Smooth muscle cell (in vitro differentiated cells): Measurements from ENCODE around the gene ACACA. TPM values are rescaled to one million over a fixed set of nuclear protein-coding genes. Genes with fewer than 3 reads are reported as not detected.
A peak's percentile ranks its signal among the peaks of the same experiment; 100 is the strongest.

Source experiments
- DNase-seq: peaks from one replicate; lab custom pipeline; 2025; ENCODE audit not compliant: unreplicated experiment; lab: John Stamatoyannopoulos, UW
- H2AFZ ChIP-seq: fragments of 200-600 bp; sonication (generic); 2 replicates; pipeline ENCODE4 v1.6.0; 2016; ENCODE audit warnings: antibody characterized with exemption, low read depth, mild to moderate bottlenecking
- H3F3A ChIP-seq: fragments of 200-600 bp; sonication (generic); 2 replicates; pipeline ENCODE4 v1.6.0; 2017; ENCODE audit warnings: antibody characterized with exemption, low read depth
- H3K27ac ChIP-seq: fragments of 200-600 bp; sonication (generic); 2 replicates; pipeline ENCODE4 v1.5.1; 2016; ENCODE audit warnings: low read depth, mild to moderate bottlenecking
- H3K27me3 ChIP-seq: fragments of 200-600 bp; sonication (generic); 2 replicates; pipeline ENCODE4 v1.6.1; 2016; ENCODE audit warnings: low read depth, mild to moderate bottlenecking
- H3K36me3 ChIP-seq: fragments of 200-600 bp; sonication (generic); 2 replicates; pipeline ENCODE4 v1.5.1; 2016; ENCODE audit warnings: low read depth
- H3K4me1 ChIP-seq: fragments of 200-600 bp; sonication (generic); 2 replicates; pipeline ENCODE4 v1.5.1; 2016; ENCODE audit warnings: low read depth
- H3K4me2 ChIP-seq: fragments of 200-600 bp; sonication (generic); 2 replicates; pipeline ENCODE4 v1.6.0; 2016; ENCODE audit warnings: mild to moderate bottlenecking
- H3K4me3 ChIP-seq: fragments of 200-600 bp; sonication (generic); 2 replicates; pipeline ENCODE4 v1.5.1; 2016; ENCODE audit warnings: mild to moderate bottlenecking
- H3K79me2 ChIP-seq: fragments of 200-600 bp; sonication (generic); 2 replicates; pipeline ENCODE4 v1.6.0; 2016; ENCODE audit warnings: low read depth, mild to moderate bottlenecking
- H3K9ac ChIP-seq: fragments of 200-600 bp; sonication (generic); 2 replicates; pipeline ENCODE4 v1.6.0; 2016; ENCODE audit warnings: low read depth
- H3K9me3 ChIP-seq: fragments of 200-600 bp; sonication (generic); replicated peaks from 2 replicates; pipeline ENCODE4 v1.5.1; 2016; ENCODE audit warnings: low read depth
- H4K20me1 ChIP-seq: fragments of 200-600 bp; sonication (generic); 2 replicates; pipeline ENCODE4 v1.6.0; 2016; ENCODE audit warnings: low read depth
- WGBS: methylation state at CpG from one replicate; pipeline ENCODE4 v1.1.7; 2016; ENCODE audit warnings: low lambda C conversion rate; 5-methylcytosine and 5-hydroxymethylcytosine counted together
- polyA plus RNA-seq: library from polyadenylated mRNA; unstranded; fragments of >200 nt; fragmentation: Nextera tagmentation; extraction: Ambion mirVana; gene quantifications from 2 replicates; pipeline ENCODE4 v1.2.1, GENCODE V29; 2016
- total RNA-seq: library from RNA; depleted of rRNA; stranded (reverse); fragments of >200 nt; gene quantifications from 2 replicates; pipeline ENCODE4 v1.2.3, GENCODE V29; 2014
- TF ChIP-seq, protein P1 (sequence below): fragments of 200-600 bp; sonication (generic); IDR thresholded peaks from 2 replicates; pipeline ENCODE4 v1.5.1; 2017; ENCODE audit warnings: borderline replicate concordance, mild to moderate bottlenecking, antibody characterized with exemption; ENCODE audit not compliant: insufficient read depth, poor library complexity, severe bottlenecking

The ACACA gene
- total and polyA plus RNA-seq, 2 experiments from 2014 or later = 16.4 to 33.9 TPM

DNA sequence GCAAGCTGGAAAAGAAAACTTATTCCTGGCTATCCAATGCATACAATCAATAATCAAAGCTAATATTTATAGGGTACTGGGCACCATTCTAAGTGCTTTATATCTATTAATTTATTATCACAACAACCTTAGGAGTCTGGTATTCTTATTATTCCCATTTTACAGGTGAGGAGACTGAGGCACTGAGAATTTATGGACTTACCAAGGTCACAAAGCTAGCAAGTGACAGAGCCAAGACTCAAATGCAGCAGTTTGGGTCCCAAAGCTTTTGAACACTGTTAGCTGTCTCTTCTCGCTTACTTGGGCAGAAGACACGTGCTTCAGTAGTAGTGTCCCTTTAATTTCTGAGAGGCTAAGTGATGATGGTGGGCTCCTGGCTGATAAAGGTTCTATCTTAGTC lies 305.3 kb downstream of the ACACA start:
- Histone ChIP-seq H3K4me2 (no peak overlapping the region), H3K4me3 (no peak overlapping the region), H3K4me1 (no peaks in the 10 kb centered on the region), H3K27me3 (no peaks in the 10 kb centered on the region), H3K9me3 (no peaks in the 10 kb centered on the region), H3K27ac (no peak overlapping the region), H3K36me3 (peaks cover 9% of the 10 kb centered on the region), H3K79me2 (no peaks in the 10 kb centered on the region), H2AFZ (no peak overlapping the region), H3K9ac (no peak overlapping the region), H3F3A (peaks cover 13% of the 10 kb centered on the region), H4K20me1 (no peaks in the 10 kb centered on the region)
- no peak for DNase-seq
- 98% methylated on average over 2 of the region's 2 CpGs for WGBS
- TF ChIP-seq, protein P1, sequence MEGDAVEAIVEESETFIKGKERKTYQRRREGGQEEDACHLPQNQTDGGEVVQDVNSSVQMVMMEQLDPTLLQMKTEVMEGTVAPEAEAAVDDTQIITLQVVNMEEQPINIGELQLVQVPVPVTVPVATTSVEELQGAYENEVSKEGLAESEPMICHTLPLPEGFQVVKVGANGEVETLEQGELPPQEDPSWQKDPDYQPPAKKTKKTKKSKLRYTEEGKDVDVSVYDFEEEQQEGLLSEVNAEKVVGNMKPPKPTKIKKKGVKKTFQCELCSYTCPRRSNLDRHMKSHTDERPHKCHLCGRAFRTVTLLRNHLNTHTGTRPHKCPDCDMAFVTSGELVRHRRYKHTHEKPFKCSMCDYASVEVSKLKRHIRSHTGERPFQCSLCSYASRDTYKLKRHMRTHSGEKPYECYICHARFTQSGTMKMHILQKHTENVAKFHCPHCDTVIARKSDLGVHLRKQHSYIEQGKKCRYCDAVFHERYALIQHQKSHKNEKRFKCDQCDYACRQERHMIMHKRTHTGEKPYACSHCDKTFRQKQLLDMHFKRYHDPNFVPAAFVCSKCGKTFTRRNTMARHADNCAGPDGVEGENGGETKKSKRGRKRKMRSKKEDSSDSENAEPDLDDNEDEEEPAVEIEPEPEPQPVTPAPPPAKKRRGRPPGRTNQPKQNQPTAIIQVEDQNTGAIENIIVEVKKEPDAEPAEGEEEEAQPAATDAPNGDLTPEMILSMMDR = no peak

GRCh38 chr17:37100231-37100630 lies 306.4 kb downstream of the ACACA start:
- Histone ChIP-seq H3K9ac (no peak overlapping the region), H3K9me3 (no peaks in the 10 kb centered on the region), H3K4me3 (no peak overlapping the region), H3K27me3 (no peaks in the 10 kb centered on the region), H3K4me2 (no peak overlapping the region), H3K79me2 (no peaks in the 10 kb centered on the region), H3K4me1 (no peaks in the 10 kb centered on the region), H3K27ac (peak overlapping the region; percentile 3), H3F3A (peaks cover 13% of the 10 kb centered on the region), H3K36me3 (peaks cover 10% of the 10 kb centered on the region), H4K20me1 (no peaks in the 10 kb centered on the region), H2AFZ (no peak overlapping the region)
- no peak for DNase-seq
- WGBS = 75% methylated on average over 4 of the region's 4 CpGs
- TF ChIP-seq, protein P1 = no peak

- Histone ChIP-seq H3K79me2 (no peaks in the 10 kb centered on the region), H4K20me1 (no peaks in the 10 kb centered on the region), H3K4me3 (no peak overlapping the region), H3F3A (peaks cover 13% of the 10 kb centered on the region), H3K27ac (peak overlapping the region; percentile 38), H3K36me3 (peaks cover 10% of the 10 kb centered on the region), H3K27me3 (no peaks in the 10 kb centered on the region), H3K9me3 (no peaks in the 10 kb centered on the region), H3K9ac (no peak overlapping the region), H3K4me2 (peak overlapping the region; percentile 3), H3K4me1 (no peaks in the 10 kb centered on the region), H2AFZ (no peak overlapping the region)
- no peak for DNase-seq
- TF ChIP-seq, protein P1 = no peak
- 82% methylated on average over 7 of the region's 9 CpGs for WGBS
Observed at GRCh38 chr17:37098910-37099664, 307.5 kb downstream of the ACACA start.

- Histone ChIP-seq H3K4me3 (no peak overlapping the region), H3K27me3 (no peaks in the 10 kb centered on the region), H4K20me1 (no peaks in the 10 kb centered on the region), H3K79me2 (no peaks in the 10 kb centered on the region), H3K9me3 (no peaks in the 10 kb centered on the region), H3K9ac (no peak overlapping the region), H3F3A (peaks cover 13% of the 10 kb centered on the region), H3K36me3 (peaks cover 4% of the 10 kb centered on the region), H3K4me1 (no peaks in the 10 kb centered on the region), H3K4me2 (no peak overlapping the region), H2AFZ (no peak overlapping the region), H3K27ac (peak overlapping the region; percentile 38)
- TF ChIP-seq, protein P1 = no peak
- 92% methylated on average over 5 of the region's 5 CpGs for WGBS
- DNase-seq = no peak
Observed at GRCh38 chr17:37098152-37098551, 308.5 kb downstream of the ACACA start.
